CD4-positive, alpha-beta T cell treated with Interleukin-4 for 4 hours (primary cell): Measurements from ENCODE around the gene LMTK3.

ENCODE experiments used
- DNase-seq: peaks from one replicate; pipeline ENCODE4 v3.0.0-alpha.2; 2020

LMTK3 gene, protein sequence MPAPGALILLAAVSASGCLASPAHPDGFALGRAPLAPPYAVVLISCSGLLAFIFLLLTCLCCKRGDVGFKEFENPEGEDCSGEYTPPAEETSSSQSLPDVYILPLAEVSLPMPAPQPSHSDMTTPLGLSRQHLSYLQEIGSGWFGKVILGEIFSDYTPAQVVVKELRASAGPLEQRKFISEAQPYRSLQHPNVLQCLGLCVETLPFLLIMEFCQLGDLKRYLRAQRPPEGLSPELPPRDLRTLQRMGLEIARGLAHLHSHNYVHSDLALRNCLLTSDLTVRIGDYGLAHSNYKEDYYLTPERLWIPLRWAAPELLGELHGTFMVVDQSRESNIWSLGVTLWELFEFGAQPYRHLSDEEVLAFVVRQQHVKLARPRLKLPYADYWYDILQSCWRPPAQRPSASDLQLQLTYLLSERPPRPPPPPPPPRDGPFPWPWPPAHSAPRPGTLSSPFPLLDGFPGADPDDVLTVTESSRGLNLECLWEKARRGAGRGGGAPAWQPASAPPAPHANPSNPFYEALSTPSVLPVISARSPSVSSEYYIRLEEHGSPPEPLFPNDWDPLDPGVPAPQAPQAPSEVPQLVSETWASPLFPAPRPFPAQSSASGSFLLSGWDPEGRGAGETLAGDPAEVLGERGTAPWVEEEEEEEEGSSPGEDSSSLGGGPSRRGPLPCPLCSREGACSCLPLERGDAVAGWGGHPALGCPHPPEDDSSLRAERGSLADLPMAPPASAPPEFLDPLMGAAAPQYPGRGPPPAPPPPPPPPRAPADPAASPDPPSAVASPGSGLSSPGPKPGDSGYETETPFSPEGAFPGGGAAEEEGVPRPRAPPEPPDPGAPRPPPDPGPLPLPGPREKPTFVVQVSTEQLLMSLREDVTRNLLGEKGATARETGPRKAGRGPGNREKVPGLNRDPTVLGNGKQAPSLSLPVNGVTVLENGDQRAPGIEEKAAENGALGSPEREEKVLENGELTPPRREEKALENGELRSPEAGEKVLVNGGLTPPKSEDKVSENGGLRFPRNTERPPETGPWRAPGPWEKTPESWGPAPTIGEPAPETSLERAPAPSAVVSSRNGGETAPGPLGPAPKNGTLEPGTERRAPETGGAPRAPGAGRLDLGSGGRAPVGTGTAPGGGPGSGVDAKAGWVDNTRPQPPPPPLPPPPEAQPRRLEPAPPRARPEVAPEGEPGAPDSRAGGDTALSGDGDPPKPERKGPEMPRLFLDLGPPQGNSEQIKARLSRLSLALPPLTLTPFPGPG (N-terminal part only)

DNA sequence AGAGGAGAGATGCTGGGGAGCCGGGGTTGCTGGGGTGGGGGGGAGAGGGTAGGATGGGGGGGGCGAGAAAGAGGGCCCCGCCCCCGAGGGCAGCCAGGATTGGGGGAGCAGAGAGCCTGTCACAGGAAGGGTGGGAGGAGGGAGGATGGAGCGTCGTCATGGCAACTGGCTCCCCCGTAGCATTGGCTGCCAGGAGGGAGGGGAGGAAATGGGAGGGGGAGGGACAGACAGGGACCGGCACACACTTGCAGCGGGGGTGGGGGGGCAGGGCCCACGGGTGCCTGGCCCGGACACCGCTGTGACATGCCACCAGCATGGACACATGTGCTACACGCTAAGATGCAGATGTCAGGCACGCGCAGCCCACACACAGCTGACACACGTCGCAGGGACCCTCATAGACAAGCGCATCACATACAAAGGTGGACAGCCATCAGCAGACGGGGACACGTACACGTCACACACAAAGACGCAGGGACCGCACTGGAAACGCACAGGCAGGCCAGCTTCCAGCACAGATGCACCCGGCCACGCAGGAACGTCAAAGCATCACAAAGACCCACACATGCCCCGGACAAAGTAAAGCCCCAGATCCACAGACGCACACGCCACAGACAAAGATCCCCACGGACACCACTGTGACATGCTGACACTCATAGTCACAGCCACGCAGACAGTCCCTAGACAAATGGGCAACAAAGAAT, at the start of gene LMTK3:
Gene LMTK3, minus strand, starts transcription at position 36 of the 704 bp plus-strand sequence. CDS start 259 bp downstream, outside the sequence.
- DNase-seq = peak; percentile 90

DNA sequence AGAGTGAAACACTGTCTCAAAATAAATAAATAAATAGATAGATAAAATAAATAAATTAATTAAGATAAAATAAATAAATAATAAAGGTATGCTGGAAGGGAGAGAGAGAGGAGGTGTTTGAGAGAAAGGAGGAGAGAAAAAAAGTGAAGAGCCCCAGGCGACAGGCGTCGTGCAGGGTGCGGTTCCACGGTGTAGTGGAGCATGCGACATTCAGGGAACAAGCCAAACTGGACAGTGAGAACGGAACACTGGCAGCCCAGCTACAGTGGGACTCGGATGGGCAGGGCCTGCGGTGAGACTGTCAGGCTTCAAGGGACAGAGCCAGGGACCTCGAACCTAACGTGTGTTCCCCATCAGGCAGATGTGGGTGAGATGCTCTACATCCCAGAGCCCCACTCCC, 49.8 kb upstream of the LMTK3 start:
- no peak for DNase-seq

GRCh38 chr19:48560095-48560530, 48.5 kb upstream of the LMTK3 start:
- peak; percentile 3 for DNase-seq

GRCh38 chr19:48558018-48558684, 46.5 kb upstream of the LMTK3 start:
- no peak for DNase-seq

DNA sequence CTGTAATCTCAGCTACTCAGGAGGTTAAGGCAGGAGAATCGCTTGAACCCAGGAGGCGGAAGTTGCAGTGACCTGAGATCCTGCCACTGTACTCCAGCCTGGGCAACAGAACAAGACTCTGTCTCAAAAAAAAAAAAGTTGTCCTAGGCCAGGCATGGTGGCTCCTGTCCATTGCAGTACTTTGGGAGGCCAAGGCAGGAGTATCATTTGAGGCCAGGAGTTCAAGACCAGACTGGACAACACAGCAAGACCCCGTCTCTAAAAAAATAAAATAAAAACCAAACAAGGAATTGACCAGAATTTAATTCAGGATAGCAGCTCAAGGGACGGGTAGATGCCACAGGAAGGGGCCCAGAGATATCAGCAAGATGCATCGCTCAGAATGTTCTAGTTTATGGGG, 45.2 kb upstream of the LMTK3 start:
- no peak for DNase-seq

DNA sequence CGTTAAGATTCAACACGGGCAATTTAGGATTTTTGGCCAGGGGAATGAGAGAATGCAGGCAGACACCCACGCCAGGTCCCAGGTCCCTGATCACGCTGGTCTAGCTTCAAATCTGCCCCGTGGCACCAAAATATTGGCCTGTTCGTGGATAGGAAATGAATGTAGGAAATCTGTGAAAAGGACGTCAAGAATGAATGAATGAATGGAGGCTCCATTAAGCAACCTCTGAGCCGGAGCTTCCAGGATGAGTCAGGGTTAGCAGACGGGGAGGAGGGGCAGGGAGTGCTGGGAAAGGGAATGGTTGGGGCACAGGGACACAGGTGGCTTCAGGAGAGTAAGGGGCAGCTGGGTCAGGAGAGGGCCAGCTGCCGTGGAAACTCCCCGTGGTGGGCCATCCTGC, 44.5 kb upstream of the LMTK3 start:
- DNase-seq = no peak

DNA sequence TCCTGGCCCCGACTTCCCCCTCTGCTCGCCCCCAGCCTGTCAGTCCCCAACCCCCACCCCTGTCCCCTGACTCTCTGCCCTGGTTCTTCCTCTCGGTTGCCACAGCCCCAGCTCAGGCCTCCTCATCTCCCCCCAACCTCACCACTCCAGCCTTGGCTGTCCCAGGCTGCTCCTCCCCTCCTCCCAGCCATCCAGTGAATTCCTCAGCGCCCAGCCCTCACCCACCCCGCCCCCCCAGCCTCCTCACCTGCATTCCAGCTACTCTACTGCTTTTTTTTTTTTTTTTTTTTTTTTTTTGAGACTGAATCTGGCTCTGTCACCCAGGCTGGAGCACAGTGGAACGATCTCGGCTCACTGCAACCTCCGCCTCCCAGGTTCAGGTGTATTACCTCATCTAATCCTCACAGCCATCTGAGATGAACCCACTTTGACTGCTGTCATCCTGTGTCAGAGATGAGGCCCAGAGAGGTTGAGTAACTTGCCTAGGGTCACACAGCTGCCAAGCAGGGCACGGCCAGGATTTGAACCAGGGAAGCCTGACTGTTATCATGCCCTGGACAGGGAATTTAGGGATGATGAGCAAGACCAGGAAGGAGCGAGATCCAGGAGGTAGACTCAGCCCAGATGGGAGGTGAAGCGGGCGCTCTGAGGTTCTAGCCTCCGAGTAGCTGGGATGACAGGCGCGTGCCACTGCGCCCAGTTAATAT, 42.9 kb upstream of the LMTK3 start:
- no peak for DNase-seq

DNA sequence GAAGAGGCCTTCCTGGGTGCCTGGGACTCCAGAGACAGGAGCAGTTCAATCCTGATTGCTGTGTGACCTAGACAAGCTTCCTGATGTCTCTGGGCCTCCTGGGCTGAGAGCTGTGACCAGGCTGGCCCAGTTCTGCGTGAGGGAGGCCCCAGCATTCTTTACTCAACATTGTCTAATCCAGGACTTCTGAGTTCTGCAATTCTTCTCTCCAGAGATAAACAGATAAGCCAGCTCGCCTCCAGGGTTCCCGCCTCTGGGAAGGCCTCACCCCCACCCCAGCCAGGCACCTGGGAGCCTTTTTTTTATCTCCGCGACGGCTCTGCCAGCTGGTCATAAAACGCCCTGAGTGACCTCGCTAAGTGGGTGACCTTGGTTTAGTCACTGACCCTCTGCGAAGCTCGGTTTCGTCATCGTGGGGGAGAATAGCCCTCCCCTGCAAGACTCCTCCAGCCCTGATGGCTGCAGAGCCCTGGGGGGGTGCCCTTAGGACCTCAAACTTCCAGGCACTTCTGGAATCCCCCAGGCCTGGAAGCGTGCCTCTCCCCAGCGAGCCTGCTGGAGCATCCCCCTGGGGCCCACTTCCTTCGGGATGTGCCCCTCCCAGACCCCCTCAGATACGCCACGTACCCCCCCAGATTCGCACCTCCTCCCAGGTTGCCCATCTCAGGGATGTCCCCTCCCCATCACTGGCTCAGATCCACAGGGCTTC, 42.2 kb upstream of the LMTK3 start:
- DNase-seq = no peak

DNA sequence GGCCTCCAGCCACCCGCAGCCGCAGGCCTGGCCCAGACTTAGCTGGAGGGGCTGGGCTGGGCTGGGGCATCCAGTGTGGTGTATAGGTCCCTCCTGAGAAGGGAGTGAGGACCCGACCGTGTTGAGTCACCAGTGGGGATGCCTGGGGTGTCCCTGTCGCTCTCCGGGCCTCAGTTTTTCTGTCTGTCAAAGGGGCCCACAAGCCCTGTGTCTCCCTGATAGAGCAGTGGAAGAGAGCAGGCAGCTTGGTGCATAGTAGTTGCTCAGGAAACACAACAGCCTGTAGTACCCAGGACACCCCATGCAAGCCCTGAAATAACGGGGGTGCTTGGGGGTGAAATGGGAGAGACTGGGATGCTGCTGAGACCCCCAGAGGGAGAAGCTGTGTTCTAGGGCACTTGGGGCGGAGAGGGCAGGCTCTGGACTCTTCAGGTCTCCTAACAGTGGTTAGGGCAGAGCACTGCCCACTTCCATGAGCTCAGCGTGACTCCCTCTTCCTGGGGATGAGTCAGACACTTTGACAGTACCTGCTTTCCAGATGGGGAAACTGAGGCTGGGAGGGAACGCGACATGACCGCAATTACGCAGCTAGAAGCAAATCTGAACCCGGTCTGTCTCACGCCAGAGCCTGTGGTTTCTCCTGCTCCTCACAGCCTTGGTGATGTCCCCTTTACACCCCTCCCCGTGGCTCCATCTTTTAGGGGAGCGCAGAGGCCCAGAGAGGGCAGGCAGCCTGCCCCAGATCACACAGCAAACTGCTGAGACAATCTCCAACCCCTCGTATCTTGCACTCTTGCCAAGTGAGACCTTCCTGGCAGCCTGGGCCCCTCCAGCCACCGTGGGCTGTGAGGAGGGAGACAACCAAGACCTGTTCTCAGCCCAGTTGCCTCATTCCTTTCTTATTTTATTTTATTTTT, 41.0 kb upstream of the LMTK3 start:
- no peak for DNase-seq

DNA sequence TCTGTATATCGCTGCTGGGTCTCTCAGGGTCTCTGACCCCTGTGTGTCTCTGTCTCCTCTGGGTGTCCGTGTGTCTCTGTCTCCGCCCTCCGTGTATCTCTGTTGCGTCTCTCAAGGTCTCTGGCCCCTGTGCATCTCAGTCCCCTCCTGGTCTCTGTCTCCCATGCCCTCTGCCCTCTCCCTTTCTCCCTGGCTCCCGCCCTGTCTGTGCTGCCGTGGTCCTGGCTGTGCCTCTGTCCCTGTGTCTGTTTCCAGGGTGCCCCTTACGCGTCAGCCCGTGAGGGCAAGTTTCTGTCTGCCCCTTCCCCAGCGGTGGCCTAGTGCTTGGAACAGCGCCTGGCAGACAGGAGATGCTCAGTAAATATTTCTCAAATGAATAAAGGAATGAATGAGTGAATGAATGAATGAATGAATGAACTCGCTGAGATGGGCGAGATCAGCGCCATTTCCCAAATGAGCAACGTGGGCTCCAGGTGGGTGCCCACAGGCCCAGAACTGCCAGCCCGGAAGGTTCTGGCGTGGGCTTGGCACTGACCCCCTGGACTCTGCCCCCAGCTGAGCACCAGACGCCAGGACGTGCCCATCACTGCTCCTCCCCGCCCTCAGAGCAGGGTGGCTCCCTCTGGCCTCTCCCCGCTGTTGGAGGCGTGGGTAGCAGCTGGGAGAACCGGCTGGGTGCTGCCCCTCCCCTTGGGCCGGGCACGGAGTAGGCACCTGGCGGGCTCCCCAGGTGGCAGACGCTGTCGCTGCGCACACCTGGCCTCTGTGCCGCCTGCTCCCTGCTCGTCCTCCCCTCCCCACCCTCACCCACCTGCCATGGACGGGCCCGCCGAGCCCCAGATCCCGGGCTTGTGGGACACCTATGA, 40.0 kb upstream of the LMTK3 start, which contains the start of gene SULT2B1:
Gene SULT2B1, plus strand, starts transcription at position 736 of the 866 bp plus-strand sequence. Its CDS starts 81 bp downstream, at position 817.
- DNase-seq = no peak

DNA sequence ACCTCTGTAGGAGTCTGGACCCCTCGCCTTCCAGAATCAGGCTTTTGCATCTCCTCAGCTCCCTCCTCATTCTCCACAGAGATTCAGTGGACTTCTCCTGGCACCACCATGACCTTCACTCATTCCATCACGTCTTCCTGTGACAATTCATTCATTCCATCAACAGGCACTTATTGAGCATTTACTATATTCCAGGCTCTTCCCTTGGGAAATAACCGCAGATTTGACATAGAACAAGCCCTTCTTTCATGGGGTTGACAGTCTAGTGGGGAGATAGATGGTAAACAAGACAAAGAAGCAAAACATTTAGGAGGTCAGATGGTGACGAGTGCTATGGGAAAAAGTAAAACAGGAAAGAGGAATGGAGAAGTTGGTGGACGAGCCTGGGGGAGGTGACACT, 37.7 kb upstream of the LMTK3 start:
- DNase-seq = no peak

GRCh38 chr19:48548253-48548911, 36.7 kb upstream of the LMTK3 start:
- no peak for DNase-seq

DNA sequence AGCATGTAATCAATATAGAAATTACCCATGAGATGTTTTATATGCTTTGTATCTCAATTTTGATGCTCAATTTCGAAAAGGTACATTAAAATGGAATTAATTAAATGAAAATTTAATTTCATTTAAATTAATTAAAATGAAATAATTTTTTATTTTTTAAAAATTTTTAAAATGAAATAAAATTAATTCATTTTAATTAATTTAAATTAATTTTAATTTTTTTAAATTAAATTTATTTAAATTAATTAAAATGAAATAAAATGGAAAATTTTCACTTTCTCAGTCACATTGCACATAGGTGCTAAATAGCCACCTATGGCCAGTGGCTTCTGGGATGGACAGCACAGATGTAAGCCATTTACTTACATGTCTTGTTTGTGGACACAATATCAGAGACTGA, 36.1 kb upstream of the LMTK3 start:
- no peak for DNase-seq

DNA sequence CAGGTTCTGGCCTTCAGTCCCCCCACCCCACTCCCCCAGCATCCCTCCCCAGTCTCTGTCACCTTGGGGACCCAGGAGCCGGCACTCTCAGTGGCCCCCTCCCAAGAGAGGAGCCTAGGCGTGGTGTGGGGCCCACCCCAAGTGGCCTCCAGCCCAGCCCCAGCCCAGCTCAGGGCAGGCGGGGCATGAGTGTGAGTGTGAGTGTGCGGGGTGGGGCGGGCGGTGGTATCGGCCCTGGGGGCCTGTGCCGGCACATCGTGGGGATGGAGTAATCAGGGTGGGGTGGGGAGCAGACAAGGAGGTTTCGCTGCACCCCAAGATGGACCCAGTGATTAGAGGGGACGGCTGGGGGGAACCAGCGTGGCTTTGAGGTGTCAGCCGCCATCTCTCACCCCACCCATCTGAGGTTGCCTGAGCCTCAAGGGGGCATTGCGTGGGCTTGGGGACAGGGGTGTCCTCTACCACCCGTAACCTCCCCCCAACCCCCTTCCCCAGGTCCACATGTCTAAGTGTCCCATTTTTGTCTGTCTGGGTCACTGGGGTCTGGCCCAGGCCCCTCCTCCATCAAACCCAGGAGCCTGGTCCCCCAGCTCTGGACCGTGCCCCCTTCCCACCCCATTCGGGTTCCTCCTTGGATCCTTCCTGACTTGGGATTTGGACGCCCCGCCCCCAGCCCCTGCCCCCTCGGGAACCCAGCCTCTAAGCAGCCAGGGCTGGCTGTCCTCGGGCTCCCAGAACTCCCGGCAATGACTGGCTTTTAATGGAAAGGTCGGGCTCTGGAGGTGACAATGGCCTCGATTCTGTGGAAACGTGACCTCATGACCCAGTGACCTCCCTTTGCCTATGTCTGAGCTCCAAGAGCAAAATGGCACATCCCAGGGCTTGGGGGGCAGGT, 33.5 kb upstream of the LMTK3 start:
- no peak for DNase-seq

DNA sequence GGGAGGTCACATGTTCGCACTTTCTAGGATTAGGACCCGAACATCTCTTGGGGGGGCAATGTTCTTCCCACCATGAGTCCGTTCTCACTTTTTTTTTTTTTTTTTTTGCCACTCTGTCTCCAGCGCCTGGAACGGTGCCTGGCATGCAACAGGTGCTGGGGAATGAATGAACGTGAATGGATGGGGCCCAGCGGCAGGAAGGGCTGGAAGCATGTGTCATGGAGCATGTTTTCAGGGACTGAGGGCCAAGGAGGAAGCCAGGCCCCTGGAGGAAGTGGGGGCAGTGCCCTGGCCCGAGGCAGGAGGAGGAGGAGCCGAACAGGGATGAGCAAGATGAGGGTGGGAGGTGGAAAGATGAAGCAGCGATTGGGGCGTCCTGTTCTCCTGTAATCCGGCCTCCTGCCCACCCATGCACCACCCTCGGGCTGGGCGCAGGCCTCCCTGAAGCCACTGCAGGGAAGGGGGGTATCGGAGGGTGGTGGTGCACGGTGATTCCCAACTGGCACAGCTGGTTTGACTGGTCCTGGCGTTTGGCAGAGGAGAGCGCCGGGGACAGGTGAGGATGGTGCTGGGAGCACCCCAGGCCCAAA, 31.6 kb upstream of the LMTK3 start:
- no peak for DNase-seq

GRCh38 chr19:48541813-48542212, 30.2 kb upstream of the LMTK3 start:
- no peak for DNase-seq
